ENCODE measurements around the gene PHTF1.

DNA sequence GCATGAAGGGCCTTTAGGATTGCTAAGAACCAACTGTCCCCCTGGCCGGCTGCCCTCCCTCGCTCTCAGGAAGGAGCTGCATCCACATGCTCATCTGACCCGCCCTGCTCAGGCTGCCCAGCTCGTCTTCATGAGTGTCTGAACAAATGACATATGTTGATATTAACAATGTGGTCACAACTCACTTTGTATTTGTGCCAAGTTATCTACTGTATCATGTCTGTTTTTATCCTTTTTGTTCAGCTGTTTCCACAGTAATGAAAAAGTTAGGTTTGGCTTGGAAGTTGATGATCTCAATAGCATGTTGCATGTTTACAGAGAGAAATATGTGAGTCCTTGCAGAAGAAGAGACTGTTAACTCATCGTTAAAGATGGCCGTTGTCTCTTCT lies 75.1 kb downstream of the PHTF1 start:
- TF ChIP-seq CREB1 (IDR thresholded peaks at IDR 0.05; ENCODE audit: low read depth) (no peak), CEBPB (IDR thresholded peaks at IDR 0.05) (no peak), TAF1 (IDR thresholded peaks at IDR 0.05; ENCODE audit: low read depth) (no peak)
- TF ChIP-seq, protein P1, sequence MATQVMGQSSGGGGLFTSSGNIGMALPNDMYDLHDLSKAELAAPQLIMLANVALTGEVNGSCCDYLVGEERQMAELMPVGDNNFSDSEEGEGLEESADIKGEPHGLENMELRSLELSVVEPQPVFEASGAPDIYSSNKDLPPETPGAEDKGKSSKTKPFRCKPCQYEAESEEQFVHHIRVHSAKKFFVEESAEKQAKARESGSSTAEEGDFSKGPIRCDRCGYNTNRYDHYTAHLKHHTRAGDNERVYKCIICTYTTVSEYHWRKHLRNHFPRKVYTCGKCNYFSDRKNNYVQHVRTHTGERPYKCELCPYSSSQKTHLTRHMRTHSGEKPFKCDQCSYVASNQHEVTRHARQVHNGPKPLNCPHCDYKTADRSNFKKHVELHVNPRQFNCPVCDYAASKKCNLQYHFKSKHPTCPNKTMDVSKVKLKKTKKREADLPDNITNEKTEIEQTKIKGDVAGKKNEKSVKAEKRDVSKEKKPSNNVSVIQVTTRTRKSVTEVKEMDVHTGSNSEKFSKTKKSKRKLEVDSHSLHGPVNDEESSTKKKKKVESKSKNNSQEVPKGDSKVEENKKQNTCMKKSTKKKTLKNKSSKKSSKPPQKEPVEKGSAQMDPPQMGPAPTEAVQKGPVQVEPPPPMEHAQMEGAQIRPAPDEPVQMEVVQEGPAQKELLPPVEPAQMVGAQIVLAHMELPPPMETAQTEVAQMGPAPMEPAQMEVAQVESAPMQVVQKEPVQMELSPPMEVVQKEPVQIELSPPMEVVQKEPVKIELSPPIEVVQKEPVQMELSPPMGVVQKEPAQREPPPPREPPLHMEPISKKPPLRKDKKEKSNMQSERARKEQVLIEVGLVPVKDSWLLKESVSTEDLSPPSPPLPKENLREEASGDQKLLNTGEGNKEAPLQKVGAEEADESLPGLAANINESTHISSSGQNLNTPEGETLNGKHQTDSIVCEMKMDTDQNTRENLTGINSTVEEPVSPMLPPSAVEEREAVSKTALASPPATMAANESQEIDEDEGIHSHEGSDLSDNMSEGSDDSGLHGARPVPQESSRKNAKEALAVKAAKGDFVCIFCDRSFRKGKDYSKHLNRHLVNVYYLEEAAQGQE (IDR thresholded peaks at IDR 0.05; ENCODE audit: low read depth): no peak
